Hepatocyte (in vitro differentiated cells): Measurements from ENCODE around the gene NUDT22. TPM values are rescaled to one million over a fixed set of nuclear protein-coding genes. Genes with fewer than 3 reads are reported as not detected.

Experiments
- DNase-seq: peaks from one replicate; pipeline ENCODE4 v3.0.0-alpha.2; 2016; ENCODE audit warnings: low spot score
- H2AFZ ChIP-seq: fragments of 200-600 bp; sonication (generic); 2 replicates; pipeline ENCODE4 v1.6.0; 2016; ENCODE audit warnings: antibody characterized with exemption, mild to moderate bottlenecking
- H3K27ac ChIP-seq: fragments of 200-600 bp; sonication (generic); 2 replicates; pipeline ENCODE4 v1.5.1; 2016; ENCODE audit warnings: mild to moderate bottlenecking
- H3K27me3 ChIP-seq: fragments of 200-600 bp; sonication (generic); 2 replicates; pipeline ENCODE4 v1.6.1; 2016
- H3K36me3 ChIP-seq: fragments of 200-600 bp; sonication (generic); replicated peaks from 2 replicates; pipeline ENCODE4 v1.5.1; 2016; ENCODE audit warnings: low read depth; ENCODE audit not compliant: insufficient read depth
- H3K4me1 ChIP-seq: fragments of 200-600 bp; sonication (generic); 2 replicates; pipeline ENCODE4 v1.5.1; 2016; ENCODE audit warnings: mild to moderate bottlenecking, moderate library complexity; ENCODE audit not compliant: insufficient read depth
- H3K4me2 ChIP-seq: fragments of 200-600 bp; sonication (generic); 2 replicates; pipeline ENCODE4 v1.6.0; 2016
- H3K4me3 ChIP-seq: fragments of 200-600 bp; sonication (generic); 2 replicates; pipeline ENCODE4 v1.5.1; 2016; ENCODE audit warnings: mild to moderate bottlenecking
- H3K79me2 ChIP-seq: fragments of 200-600 bp; sonication (generic); 2 replicates; pipeline ENCODE4 v1.6.0; 2017; ENCODE audit warnings: mild to moderate bottlenecking
- H3K9me2 ChIP-seq: fragments of 200-600 bp; sonication (generic); replicated peaks from 2 replicates; pipeline ENCODE4 v1.6.0; 2017; ENCODE audit warnings: mild to moderate bottlenecking; ENCODE audit not compliant: insufficient read depth
- H3K9me3 ChIP-seq: fragments of 200-600 bp; sonication (generic); 2 replicates; pipeline ENCODE4 v1.5.1; 2016; ENCODE audit warnings: low read depth, mild to moderate bottlenecking
- H4K20me1 ChIP-seq: fragments of 200-600 bp; sonication (generic); 2 replicates; pipeline ENCODE4 v1.6.0; 2016; ENCODE audit warnings: mild to moderate bottlenecking; ENCODE audit not compliant: insufficient read depth, poor library complexity, severe bottlenecking
- EZH2 ChIP-seq: fragments of 200-600 bp; sonication (generic); IDR thresholded peaks from 2 replicates; pipeline ENCODE4 v1.6.1; 2016; ENCODE audit warnings: antibody characterized with exemption, mild to moderate bottlenecking, borderline replicate concordance
- EZH2phosphoT487 ChIP-seq: fragments of 200-600 bp; sonication (generic); IDR thresholded peaks from one replicate; pipeline ENCODE4 v1.6.1; 2018; ENCODE audit warnings: antibody characterized with exemption, mild to moderate bottlenecking, low read depth, moderate library complexity; ENCODE audit not compliant: unreplicated experiment, severe bottlenecking
- WGBS: methylation state at CpG from one replicate; pipeline ENCODE4 v1.1.6; 2016; ENCODE audit warnings: low lambda C conversion rate; ENCODE audit errors: missing lambda C conversion rate; 5-methylcytosine and 5-hydroxymethylcytosine counted together
- polyA plus RNA-seq: library from polyadenylated mRNA; unstranded; fragments of >200 nt; fragmentation: Nextera tagmentation; extraction: Ambion mirVana; gene quantifications from 2 replicates; pipeline ENCODE4 v1.2.1, GENCODE V29; 2016
- total RNA-seq: library from RNA; depleted of rRNA; stranded (reverse); fragments of >200 nt; gene quantifications from 2 replicates; pipeline ENCODE4 v1.2.3, GENCODE V29; 2014
- TF ChIP-seq, protein P1 (sequence below): fragments of 200-600 bp; sonication (generic); IDR thresholded peaks from 2 replicates; pipeline ENCODE4 v1.5.1; 2016; ENCODE audit warnings: antibody characterized with exemption, mild to moderate bottlenecking; ENCODE audit not compliant: poor library complexity

NUDT22 gene
- total and polyA plus RNA-seq, 2 experiments from 2014 or later = 49.5 to 66.6 TPM

DNA sequence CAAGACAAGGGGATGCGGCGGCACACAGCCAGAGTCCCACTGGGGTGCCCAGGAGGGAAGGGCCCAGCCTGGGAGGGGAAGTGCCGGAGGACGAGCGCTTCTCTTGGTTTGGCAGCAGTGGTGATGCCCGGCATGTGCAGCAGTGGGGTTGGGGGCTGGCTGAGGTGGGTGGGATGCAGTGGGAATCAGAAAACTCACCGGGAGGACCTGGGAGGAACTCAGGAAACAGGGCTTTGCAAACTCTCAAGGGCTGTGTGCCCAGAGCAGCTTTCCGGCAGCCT is 16.6 kb upstream of the NUDT22 start:
- Histone ChIP-seq H3K36me3 (no peaks in the 10 kb centered on the region), H3K27ac (no peak overlapping the region), H3K27me3 (no peaks in the 10 kb centered on the region), H3K4me1 (no peaks in the 10 kb centered on the region), H3K4me3 (no peak overlapping the region), H3K4me2 (no peak overlapping the region), H3K79me2 (no peaks in the 10 kb centered on the region), H3K9me2 (no peaks in the 10 kb centered on the region), H3K9me3 (no peaks in the 10 kb centered on the region), H2AFZ (no peak overlapping the region), H4K20me1 (no peaks in the 10 kb centered on the region)
- 89% methylated on average over 8 of the region's 8 CpGs for WGBS
- no peak for DNase-seq
- TF ChIP-seq EZH2phosphoT487 (no peak), EZH2 (no peak)
- TF ChIP-seq, protein P1, sequence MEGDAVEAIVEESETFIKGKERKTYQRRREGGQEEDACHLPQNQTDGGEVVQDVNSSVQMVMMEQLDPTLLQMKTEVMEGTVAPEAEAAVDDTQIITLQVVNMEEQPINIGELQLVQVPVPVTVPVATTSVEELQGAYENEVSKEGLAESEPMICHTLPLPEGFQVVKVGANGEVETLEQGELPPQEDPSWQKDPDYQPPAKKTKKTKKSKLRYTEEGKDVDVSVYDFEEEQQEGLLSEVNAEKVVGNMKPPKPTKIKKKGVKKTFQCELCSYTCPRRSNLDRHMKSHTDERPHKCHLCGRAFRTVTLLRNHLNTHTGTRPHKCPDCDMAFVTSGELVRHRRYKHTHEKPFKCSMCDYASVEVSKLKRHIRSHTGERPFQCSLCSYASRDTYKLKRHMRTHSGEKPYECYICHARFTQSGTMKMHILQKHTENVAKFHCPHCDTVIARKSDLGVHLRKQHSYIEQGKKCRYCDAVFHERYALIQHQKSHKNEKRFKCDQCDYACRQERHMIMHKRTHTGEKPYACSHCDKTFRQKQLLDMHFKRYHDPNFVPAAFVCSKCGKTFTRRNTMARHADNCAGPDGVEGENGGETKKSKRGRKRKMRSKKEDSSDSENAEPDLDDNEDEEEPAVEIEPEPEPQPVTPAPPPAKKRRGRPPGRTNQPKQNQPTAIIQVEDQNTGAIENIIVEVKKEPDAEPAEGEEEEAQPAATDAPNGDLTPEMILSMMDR = no peak

DNA sequence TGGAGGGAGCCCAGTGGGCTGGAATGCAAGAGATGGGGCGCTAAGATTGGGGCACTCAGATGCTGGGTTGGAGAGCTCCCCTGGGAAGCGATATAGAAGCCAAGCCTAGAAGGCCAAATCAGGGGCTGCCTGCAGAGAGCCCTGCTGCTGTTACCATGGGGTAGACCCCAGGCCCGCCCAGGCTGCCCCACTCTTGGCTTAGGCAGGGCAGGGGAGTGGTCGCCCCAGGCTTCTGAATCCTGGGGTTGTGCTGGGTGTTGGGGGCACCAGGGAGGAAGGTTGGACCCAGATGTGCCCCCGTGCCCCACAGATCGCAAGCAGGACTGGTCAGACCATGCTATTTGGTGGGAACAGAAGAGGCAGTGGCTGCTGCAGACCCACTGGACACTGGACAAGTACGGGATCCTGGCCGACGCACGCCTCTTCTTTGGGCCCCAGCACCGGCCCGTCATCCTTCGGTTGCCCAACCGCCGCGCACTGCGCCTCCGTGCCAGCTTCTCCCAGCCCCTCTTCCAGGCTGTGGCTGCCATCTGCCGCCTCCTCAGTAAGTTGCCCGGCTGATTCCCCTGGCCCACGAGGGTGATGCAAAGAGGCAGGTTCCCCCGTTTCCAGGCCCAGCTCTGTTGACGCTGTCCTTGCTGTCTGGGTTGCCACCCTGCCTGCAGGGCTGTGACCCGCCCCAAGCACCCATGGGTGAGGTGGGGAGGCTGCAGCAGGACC is 15.6 kb upstream of the NUDT22 start:
- H3K4me1 ChIP-seq = no peaks in the 10 kb centered on the region
- no peak for TF ChIP-seq EZH2
- TF ChIP-seq, protein P1 = no peak
- TF ChIP-seq EZH2phosphoT487 = no peak
- no peak overlapping the region for H2AFZ ChIP-seq
- no peak overlapping the region for H3K27ac ChIP-seq
- no peaks in the 10 kb centered on the region for H3K27me3 ChIP-seq
- H3K79me2 ChIP-seq = no peaks in the 10 kb centered on the region
- H3K4me2 ChIP-seq = no peak overlapping the region
- 96% methylated on average over 24 of the region's 24 CpGs for WGBS
- H4K20me1 ChIP-seq = no peaks in the 10 kb centered on the region
- no peaks in the 10 kb centered on the region for H3K9me3 ChIP-seq
- no peaks in the 10 kb centered on the region for H3K9me2 ChIP-seq
- H3K36me3 ChIP-seq = no peaks in the 10 kb centered on the region
- no peak for DNase-seq
- no peak overlapping the region for H3K4me3 ChIP-seq

DNA sequence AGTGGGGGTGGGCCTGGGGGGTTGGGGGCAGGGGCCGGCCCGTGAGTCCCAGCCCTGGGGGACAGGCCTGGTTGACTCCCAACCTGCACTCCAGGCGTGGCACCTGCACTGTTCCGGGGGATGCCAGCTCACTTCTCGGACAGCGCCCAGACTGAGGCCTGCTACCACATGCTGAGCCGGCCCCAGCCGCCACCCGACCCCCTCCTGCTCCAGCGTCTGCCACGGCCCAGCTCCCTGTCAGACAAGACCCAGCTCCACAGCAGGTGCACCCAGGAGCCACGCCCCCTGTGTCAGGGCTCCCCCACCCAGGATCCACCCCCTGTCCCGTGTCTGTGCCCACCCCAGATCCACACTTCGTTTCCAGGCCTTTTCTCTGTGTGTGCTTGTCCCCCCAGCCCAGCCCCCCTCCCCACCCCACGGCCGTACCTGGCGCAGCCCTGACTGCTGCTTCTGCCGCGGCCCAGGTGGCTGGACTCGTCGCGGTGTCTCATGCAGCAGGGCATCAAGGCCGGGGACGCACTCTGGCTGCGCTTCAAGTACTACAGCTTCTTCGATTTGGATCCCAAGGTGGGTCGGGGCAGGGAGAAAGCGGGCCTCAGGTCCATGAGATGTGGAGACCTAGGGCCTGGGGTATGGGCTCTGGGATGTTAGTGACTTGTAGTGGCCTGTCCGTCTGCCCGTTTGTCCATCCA is 14.7 kb upstream of the NUDT22 start:
- Histone ChIP-seq H3K9me3 (no peaks in the 10 kb centered on the region), H3K27me3 (no peaks in the 10 kb centered on the region), H3K27ac (no peak overlapping the region), H4K20me1 (no peaks in the 10 kb centered on the region), H3K4me3 (no peak overlapping the region), H3K79me2 (no peaks in the 10 kb centered on the region), H3K4me2 (no peak overlapping the region), H3K9me2 (no peaks in the 10 kb centered on the region), H3K36me3 (no peaks in the 10 kb centered on the region), H3K4me1 (no peaks in the 10 kb centered on the region), H2AFZ (no peak overlapping the region)
- no peak for DNase-seq
- 94% methylated on average over 16 of the region's 30 CpGs for WGBS
- TF ChIP-seq, protein P1 = no peak
- no peak for TF ChIP-seq EZH2
- TF ChIP-seq EZH2phosphoT487 = no peak
